DMS53 (cell line): ENCODE measurements around the gene STK16.
A peak's percentile ranks its signal among the peaks of the same experiment; 100 is the strongest.

Source experiments
- DNase-seq: peaks from one replicate; lab custom pipeline; 2025; lab: John Stamatoyannopoulos, UW

Gene STK16

GRCh38 chr2:219287580-219288265 is 42.4 kb downstream of the STK16 start:
- DNase-seq: no peak

- no peak for DNase-seq
These were observed 43.9 kb downstream of the STK16 start for GRCh38 chr2:219289195-219289536.

- DNase-seq: no peak
These were observed 44.5 kb downstream of the STK16 start for GRCh38 chr2:219289537-219290361.

- DNase-seq: no peak
These were observed 45.3 kb downstream of the STK16 start for GRCh38 chr2:219290381-219291171.

- DNase-seq: no peak
These were observed 46.1 kb downstream of the STK16 start for GRCh38 chr2:219291394-219291793.

GRCh38 chr2:219291910-219292490 is 46.7 kb downstream of the STK16 start:
- no peak for DNase-seq

- no peak for DNase-seq
These were observed 47.3 kb downstream of the STK16 start for GRCh38 chr2:219292616-219293015.

GRCh38 chr2:219293736-219294231 is 48.5 kb downstream of the STK16 start:
- no peak for DNase-seq

- peak; percentile 91 for DNase-seq
These were observed 49.4 kb downstream of the STK16 start for GRCh38 chr2:219294356-219295351.

GRCh38 chr2:219296142-219296541 is 50.9 kb downstream of the STK16 start:
- DNase-seq: no peak

- no peak for DNase-seq
These were observed 51.5 kb downstream of the STK16 start for GRCh38 chr2:219296631-219297391.

GRCh38 chr2:219297766-219298456 is 52.6 kb downstream of the STK16 start:
- DNase-seq: no peak

GRCh38 chr2:219298759-219299371 is 53.6 kb downstream of the STK16 start:
- DNase-seq: peak; percentile 74

GRCh38 chr2:219299372-219299760 is 54.1 kb downstream of the STK16 start:
- no peak for DNase-seq
